Common myeloid progenitor, CD34-positive (primary cell): ENCODE data around the gene ZNF599.

ENCODE experiments used
- CTCF ChIA-PET: fragments of 350-600 bp; sonication (Branson Sonifier 250); formaldehyde crosslinking; loops from one replicate; lab custom pipeline; 2021; ENCODE audit warnings: antibody characterized with exemption; lab: Charles Lee
- POLR2A ChIA-PET: fragments of 350-600 bp; sonication (Branson Sonifier 250); formaldehyde crosslinking; loops from one replicate; lab custom pipeline; 2021; ENCODE audit warnings: antibody characterized with exemption; lab: Charles Lee
- DNase-seq, 3 donors: peaks; one replicate each; pipeline versions ENCODE4 v3.0.0 to v3.0.0-alpha.2; 2013
- H3K27ac ChIP-seq, 2 experiments: 1 replicate in 1 of 2; 2 replicates in 1 of 2; pipeline ENCODE4 v1.7.0; 2013; ENCODE audit warnings: inconsistent platforms in 2 of 2, low read length in 2 of 2, mild to moderate bottlenecking in 2 of 2, low read depth in 1 of 2, moderate library complexity in 1 of 2; ENCODE audit not compliant: severe bottlenecking in 2 of 2, insufficient read depth in 1 of 2, poor library complexity in 1 of 2
- H3K27me3 ChIP-seq, 5 experiments: replicated peaks in 2 of 5; 1 replicate in 3 of 5; 2 replicates in 2 of 5; pipeline versions ENCODE4 v1.6.1 to v1.7.0; 2013; ENCODE audit warnings: low read length in 4 of 5, mild to moderate bottlenecking in 2 of 5, moderate library complexity in 2 of 5, inconsistent platforms in 1 of 5; ENCODE audit not compliant: insufficient read depth in 5 of 5, control insufficient read depth in 4 of 5
- H3K36me3 ChIP-seq, 4 experiments: 1 replicate in 2 of 4; 2 replicates in 2 of 4; pipeline versions ENCODE4 v1.6.1 to v1.7.0; 2013; ENCODE audit warnings: low read length in 3 of 4, control low read depth in 1 of 4, mild to moderate bottlenecking in 1 of 4; ENCODE audit not compliant: control insufficient read depth in 4 of 4, insufficient read depth in 4 of 4
- H3K4me1 ChIP-seq, 4 experiments: 1 replicate in 3 of 4; 2 replicates in 1 of 4; pipeline versions ENCODE4 v1.6.1 to v1.7.1; 2013; ENCODE audit warnings: low read length in 3 of 4, mild to moderate bottlenecking in 3 of 4, control low read depth in 1 of 4, inconsistent platforms in 1 of 4, moderate library complexity in 1 of 4; ENCODE audit not compliant: control insufficient read depth in 4 of 4, insufficient read depth in 4 of 4; ENCODE audit errors: control extremely low read depth in 1 of 4
- H3K4me3 ChIP-seq, 7 experiments: 1 replicate in 4 of 7; 2 replicates in 3 of 7; pipeline versions ENCODE4 v1.5.1 to v1.7.0; 2013; ENCODE audit warnings: mild to moderate bottlenecking in 7 of 7, low read length in 6 of 7, moderate library complexity in 6 of 7, inconsistent platforms in 2 of 7, low read depth in 2 of 7, control low read depth in 1 of 7; ENCODE audit not compliant: insufficient read depth in 4 of 7, control insufficient read depth in 1 of 7; ENCODE audit errors: extremely low read depth in 1 of 7
- H3K9me3 ChIP-seq, 5 experiments: 1 replicate in 4 of 5; 2 replicates in 1 of 5; pipeline versions ENCODE4 v1.6.1 to v1.7.1; 2013; ENCODE audit warnings: low read length in 4 of 5, mild to moderate bottlenecking in 2 of 5, inconsistent platforms in 1 of 5, low read depth in 1 of 5, moderate library complexity in 1 of 5; ENCODE audit not compliant: control insufficient read depth in 4 of 5, insufficient read depth in 2 of 5; ENCODE audit errors: control extremely low read depth in 1 of 5
- WGBS: methylation state at CpG from one replicate; pipeline ENCODE4 v1.1.5; 2013; ENCODE audit not compliant: insufficient coverage; 5-methylcytosine and 5-hydroxymethylcytosine counted together

Gene ZNF599

DNA sequence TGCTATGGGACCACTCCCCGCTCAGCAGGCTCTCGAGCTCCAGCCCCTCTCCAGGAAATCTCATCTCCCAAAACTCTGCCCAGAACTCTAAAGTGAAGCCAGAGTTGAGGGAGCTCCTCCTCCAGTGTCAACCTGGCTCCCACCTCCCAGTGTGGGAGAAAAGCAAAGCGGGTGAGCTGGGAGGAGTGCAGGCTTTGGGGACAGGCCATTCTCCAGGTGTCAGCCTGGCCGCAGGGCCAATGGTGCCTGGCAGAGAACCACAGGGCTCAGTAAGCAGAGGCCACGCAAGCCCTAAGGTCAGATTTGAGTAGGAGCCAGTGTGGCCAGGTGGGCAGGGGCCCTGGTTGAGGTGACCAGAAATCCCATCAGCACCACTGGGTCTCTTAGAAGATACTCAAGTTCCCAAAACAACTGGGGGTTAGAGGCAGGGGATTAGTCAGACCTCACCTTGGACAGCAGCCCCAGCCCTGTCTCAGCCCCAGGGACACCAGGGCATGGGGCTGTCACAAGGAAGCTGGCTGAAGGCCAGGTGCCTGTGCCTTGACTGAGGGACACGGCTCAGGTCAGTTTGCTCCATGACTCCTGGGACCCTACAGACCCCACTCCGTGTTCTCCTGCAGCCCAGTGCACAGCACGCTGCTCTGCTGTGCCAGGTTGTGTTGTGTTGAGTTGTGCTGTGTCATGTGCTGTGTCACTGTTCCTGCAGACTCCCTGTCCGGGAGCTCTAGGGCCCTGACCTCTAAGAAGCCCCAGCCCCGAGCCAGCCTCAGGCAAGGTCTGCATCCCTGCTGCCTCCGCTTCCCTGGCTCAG lies 41.8 kb downstream of the ZNF599 start:
- no peak overlapping the region for H3K4me3 ChIP-seq
- no peak overlapping the region for H3K27ac ChIP-seq
- 97% methylated on average over 7 of the region's 11 CpGs for WGBS
- H3K36me3 ChIP-seq, result peaks cover 4 to 10% (median 6%) of the 10 kb centered on the region in 4 experiments
- DNase-seq, result no peak
- peaks cover 0 to 17% (median 7%) of the 10 kb centered on the region in 5 experiments for H3K9me3 ChIP-seq
- peaks cover 3 to 28% (median 19%) of the 10 kb centered on the region in 4 experiments for H3K4me1 ChIP-seq
- POLR2A ChIA-PET, result no interaction called here
- peaks cover 0 to 6% (median 0%) of the 10 kb centered on the region in 5 experiments for H3K27me3 ChIP-seq
- CTCF ChIA-PET, result interaction anchor here (0.9 kb wide), 1 partner anchor 92 kb away, joined by 3 read pairs; no protein-coding TSS in a partner anchor

DNA sequence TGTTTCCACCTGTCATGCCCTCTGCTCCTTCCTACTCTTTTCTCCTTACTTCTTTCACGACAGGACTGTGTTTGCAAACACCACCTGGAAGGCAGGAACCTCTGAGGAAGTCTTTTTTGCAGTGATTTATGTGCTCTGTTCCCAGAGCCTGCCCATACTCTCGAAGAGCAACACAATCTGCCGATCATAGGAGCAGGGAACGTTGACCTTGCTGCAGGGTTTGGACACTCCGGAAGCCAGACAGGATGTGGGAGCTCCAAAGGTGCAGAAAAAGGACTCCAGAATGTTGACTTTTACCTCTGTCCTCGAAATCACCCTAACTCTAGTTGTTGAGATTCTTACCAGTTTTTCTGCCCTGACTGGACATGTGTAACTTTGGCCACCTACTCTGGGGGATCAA lies 47.6 kb downstream of the ZNF599 start:
- POLR2A ChIA-PET, result no interaction called here
- Histone ChIP-seq H3K27me3 (peaks cover 0 to 37% (median 0%) of the 10 kb centered on the region in 5 experiments), H3K27ac (no peak overlapping the region), H3K9me3 (peaks cover 0 to 8% (median 0%) of the 10 kb centered on the region in 5 experiments), H3K4me1 (no peaks in the 10 kb centered on the region), H3K4me3 (no peak overlapping the region), H3K36me3 (no peaks in the 10 kb centered on the region)
- 53% methylated on average over 5 of the region's 6 CpGs for WGBS
- DNase-seq, result no peak
- CTCF ChIA-PET, result no interaction called here

DNA sequence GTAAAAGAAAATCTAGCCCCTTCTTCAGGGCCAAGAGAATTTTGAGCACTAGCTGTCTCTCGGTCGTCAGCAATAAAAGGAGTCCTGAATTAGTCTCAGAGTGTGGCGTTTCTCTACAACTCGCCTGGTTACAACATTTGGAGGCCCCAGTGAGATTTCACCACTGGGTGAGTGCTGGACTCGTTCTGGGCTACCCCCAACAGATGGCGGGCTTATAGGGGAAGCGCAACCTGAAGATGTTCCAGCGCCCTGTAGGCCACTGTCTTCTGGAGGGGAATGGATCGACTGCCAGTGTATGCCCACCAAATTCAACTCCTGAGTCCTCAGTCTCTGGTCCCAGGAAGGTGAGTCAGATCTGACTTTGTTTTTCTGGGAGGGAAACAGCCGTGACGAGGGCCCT lies 50.7 kb downstream of the ZNF599 start:
- no peaks in the 10 kb centered on the region for H3K4me1 ChIP-seq
- peaks cover 0 to under 1% (median 0%) of the 10 kb centered on the region in 5 experiments for H3K9me3 ChIP-seq
- H3K27me3 ChIP-seq, result peaks cover 0 to 37% (median 2%) of the 10 kb centered on the region in 5 experiments
- CTCF ChIA-PET, result no interaction called here
- 78% methylated on average over 11 of the region's 11 CpGs for WGBS
- no peak for DNase-seq
- H3K27ac ChIP-seq, result no peak overlapping the region
- no peaks in the 10 kb centered on the region for H3K36me3 ChIP-seq
- H3K4me3 ChIP-seq, result no peak overlapping the region
- POLR2A ChIA-PET, result no interaction called here

DNA sequence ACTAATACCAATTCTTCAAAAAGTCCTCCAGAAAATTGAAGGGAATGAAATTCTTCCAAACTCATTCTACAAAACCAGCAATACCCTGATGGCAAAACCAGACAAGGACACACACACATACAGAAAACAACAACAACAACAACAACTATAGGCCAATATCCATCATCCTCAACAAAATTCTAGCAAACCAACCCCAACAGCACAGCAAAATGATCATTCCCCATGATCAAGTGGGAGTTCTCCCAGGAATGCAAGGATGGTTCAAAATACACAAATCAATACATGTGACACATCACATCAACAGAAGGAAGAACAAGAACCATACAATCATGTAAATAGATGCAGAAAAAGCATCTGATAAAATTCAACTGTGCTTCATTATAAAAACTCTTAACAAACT lies 57.7 kb downstream of the ZNF599 start:
- no peak overlapping the region for H3K4me3 ChIP-seq
- H3K9me3 ChIP-seq, result peaks cover 6 to 33% (median 9%) of the 10 kb centered on the region in 5 experiments
- H3K36me3 ChIP-seq, result no peaks in the 10 kb centered on the region
- no peaks in the 10 kb centered on the region for H3K4me1 ChIP-seq
- peaks cover 0 to 4% (median 0%) of the 10 kb centered on the region in 5 experiments for H3K27me3 ChIP-seq
- H3K27ac ChIP-seq, result no peak overlapping the region
- DNase-seq, result no peak
- ChIA-PET CTCF (no interaction called here), POLR2A (no interaction called here)

DNA sequence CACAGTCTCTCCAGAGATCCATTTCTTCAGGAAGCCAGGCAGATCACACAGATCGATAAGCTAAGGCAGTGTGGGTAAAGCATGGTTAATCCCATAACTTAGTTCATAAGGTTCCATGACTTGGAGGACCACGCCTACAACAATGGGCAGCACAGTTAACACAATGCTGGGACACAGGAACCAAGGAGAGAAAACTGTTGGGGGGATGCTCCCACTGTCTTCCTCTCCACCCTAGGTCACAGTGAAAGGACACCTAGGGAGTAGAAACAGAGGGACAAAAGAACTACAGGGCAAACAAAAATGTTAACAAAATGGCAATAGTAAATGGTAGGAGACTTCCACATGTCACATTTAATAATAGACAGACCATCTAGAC lies 59.8 kb downstream of the ZNF599 start:
- peak; percentile 8 to 15 (median 14) for DNase-seq
- H3K27me3 ChIP-seq, result no peaks in the 10 kb centered on the region
- WGBS, result 100% methylated on average over 2 of the region's 2 CpGs
- H3K36me3 ChIP-seq, result no peaks in the 10 kb centered on the region
- ChIA-PET CTCF (interaction anchor here (1.1 to 3.8 kb wide), 3 partner anchors 14 to 672 kb away, joined by 3 to 41 read pairs (median 3); no protein-coding TSS in a partner anchor), POLR2A (no interaction called here)
- H3K9me3 ChIP-seq, result peaks cover 6 to 33% (median 9%) of the 10 kb centered on the region in 5 experiments
- H3K27ac ChIP-seq, result no peak overlapping the region
- no peaks in the 10 kb centered on the region for H3K4me1 ChIP-seq
- no peak overlapping the region for H3K4me3 ChIP-seq

DNA sequence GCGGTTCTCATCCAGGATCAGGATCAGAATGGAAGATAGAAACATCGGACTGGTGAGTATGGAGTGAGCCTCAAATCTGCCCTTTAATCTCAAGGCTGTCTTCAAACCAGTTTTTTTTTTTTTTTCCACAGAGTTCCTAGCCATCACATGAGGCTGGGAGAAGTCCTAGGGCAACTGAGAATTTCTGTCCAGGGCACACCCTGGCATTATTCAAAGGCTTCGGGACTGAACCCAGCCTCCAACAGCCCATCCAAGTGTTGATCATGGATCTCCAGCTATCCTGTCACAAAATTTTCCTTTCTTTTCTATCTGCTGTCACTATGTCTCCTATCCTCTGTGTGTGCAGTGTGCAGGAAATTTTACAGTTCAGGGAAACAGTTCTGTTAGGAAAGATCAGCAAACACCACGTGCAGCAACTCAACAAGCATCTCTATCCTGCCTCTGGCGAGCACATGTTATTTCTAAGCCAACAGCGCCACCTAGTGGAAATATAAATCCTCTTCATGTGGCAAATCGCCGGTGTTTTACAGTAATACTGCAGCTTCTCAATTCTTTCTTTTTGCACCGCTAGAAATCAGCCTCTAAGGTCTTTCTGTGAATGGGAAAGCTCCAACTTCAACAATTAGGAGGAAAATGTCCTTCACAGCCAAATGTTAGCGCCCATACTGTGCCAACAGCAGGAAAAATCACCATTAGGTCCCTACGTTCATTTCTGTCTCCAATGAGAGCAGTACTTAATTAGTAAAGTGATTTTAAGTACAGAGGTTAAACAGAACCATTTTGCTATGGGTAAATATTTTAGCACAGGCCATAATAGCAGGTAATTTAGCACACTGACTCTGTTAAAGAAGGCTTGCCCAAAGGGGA lies 60.4 kb downstream of the ZNF599 start:
- no peaks in the 10 kb centered on the region for H3K4me1 ChIP-seq
- POLR2A ChIA-PET, result no interaction called here
- CTCF ChIA-PET, result interaction anchor here (1.1 to 3.8 kb wide), 3 partner anchors 15 to 671 kb away, joined by 3 to 41 read pairs (median 3); no protein-coding TSS in a partner anchor
- H3K4me3 ChIP-seq, result no peak overlapping the region
- no peak overlapping the region for H3K27ac ChIP-seq
- H3K9me3 ChIP-seq, result peaks cover 6 to 35% (median 9%) of the 10 kb centered on the region in 5 experiments
- H3K27me3 ChIP-seq, result no peaks in the 10 kb centered on the region
- DNase-seq, result peak; percentile 80 to 89 (median 84)
- no peaks in the 10 kb centered on the region for H3K36me3 ChIP-seq
- 36% methylated on average over 11 of the region's 11 CpGs for WGBS
